HepG2 (cell line): Measurements from ENCODE around the gene CCT8. TPM values are rescaled to one million over a fixed set of nuclear protein-coding genes. Genes with fewer than 3 reads are reported as not detected.

ENCODE experiments used
- ATAC-seq: fragments of 200-7000 bp; cut with Tn5 transposase; 3 replicates; pipeline ENCODE4 v1.9.1; 2020; ENCODE audit warnings: mild to moderate bottlenecking, moderate library complexity
- BruUV-seq: library from RNA; stranded (reverse); fragments of 400-500 nt; replicated peaks from 2 replicates; lab custom pipeline; 2021; lab: Mats Ljungman, UMichigan
- CTCF ChIA-PET: fragments of 300-600 bp; formaldehyde crosslinking; extraction: SDS; loops from one replicate; lab custom pipeline; 2021; ENCODE audit warnings: low total read pairs, inconsistent platforms, low intra/inter-chr PET ratio; lab: Yijun Ruan, JAX
- POLR2A ChIA-PET: fragments of 350-600 bp; sonication (Branson Sonifier 250); formaldehyde crosslinking; loops from one replicate; lab custom pipeline; 2020; ENCODE audit warnings: antibody characterized with exemption, inconsistent platforms; lab: Yijun Ruan, JAX
- DNase-seq: peaks from one replicate; pipeline ENCODE4 v3.0.0-alpha.2; 2015; ENCODE audit warnings: low spot score
- FAIRE-seq: peaks from 3 replicates; lab custom pipeline; 2011; peaks lifted over from hg19 to GRCh38; lab: Jason Lieb, UNC
- H2AFZ ChIP-seq: one replicate; pipeline ENCODE4 v1.6.1; 2011; ENCODE audit warnings: low read length, inconsistent platforms
- H3K27ac ChIP-seq: fragments of 300-600 bp; 3 replicates; pipeline ENCODE4 v1.8.0; 2011; ENCODE audit warnings: mixed run types, mild to moderate bottlenecking, mixed read lengths, low read length, inconsistent platforms; ENCODE audit not compliant: insufficient read depth; ENCODE audit errors: extremely low read length
- H3K27me3 ChIP-seq, 2 experiments: fragments of 200-600 bp in 1 of 2; 2 replicates in 1 of 2; 3 replicates in 1 of 2; pipeline versions ENCODE4 v1.6.0 to v1.8.0; 2011; ENCODE audit warnings: low read length in 2 of 2, mild to moderate bottlenecking in 2 of 2, moderate library complexity in 2 of 2, inconsistent platforms in 1 of 2; ENCODE audit not compliant: insufficient read depth in 2 of 2, control insufficient read depth in 1 of 2
- H3K36me3 ChIP-seq, 2 experiments: fragments of 200-600 bp in 1 of 2; replicated peaks in 1 of 2; 2 replicates in 1 of 2; 3 replicates in 1 of 2; pipeline versions ENCODE4 v1.5.1 to v1.8.0; 2011; ENCODE audit warnings: low read length in 2 of 2, inconsistent platforms in 1 of 2; ENCODE audit not compliant: insufficient read depth in 2 of 2, control insufficient read depth in 1 of 2
- H3K4me1 ChIP-seq: 2 replicates; pipeline ENCODE4 v1.5.1; 2012; ENCODE audit warnings: low read length, inconsistent platforms; ENCODE audit not compliant: insufficient read depth
- H3K4me2 ChIP-seq: 2 replicates; pipeline ENCODE4 v1.6.0; 2011; ENCODE audit warnings: low read depth, low read length, inconsistent platforms
- H3K4me3 ChIP-seq, 3 experiments: fragments of 200-600 bp in 1 of 3; sonication (generic), shearing (Covaris generic) in 1 of 3; replicated peaks in 1 of 3; 2 replicates each; pipeline ENCODE4 v1.5.1; 2011 to 2016; ENCODE audit warnings: low read length in 3 of 3, inconsistent platforms in 2 of 3, low read depth in 2 of 3, mild to moderate bottlenecking in 2 of 3, control low read depth in 1 of 3, mixed read lengths in 1 of 3; ENCODE audit not compliant: insufficient read depth in 1 of 3
- H3K79me2 ChIP-seq: one replicate; pipeline ENCODE4 v1.6.1; 2011; ENCODE audit warnings: low read length, inconsistent platforms; ENCODE audit not compliant: insufficient read depth
- H3K9ac ChIP-seq: 2 replicates; pipeline ENCODE4 v1.6.0; 2011; ENCODE audit warnings: mild to moderate bottlenecking, low read depth, low read length, inconsistent platforms; ENCODE audit not compliant: insufficient read depth
- H3K9me3 ChIP-seq: 2 replicates; pipeline ENCODE4 v1.5.1; 2012; ENCODE audit warnings: mild to moderate bottlenecking, low read length
- H4K20me1 ChIP-seq: 2 replicates; pipeline ENCODE4 v1.6.0; 2011; ENCODE audit warnings: inconsistent platforms, mild to moderate bottlenecking, low read length, moderate library complexity; ENCODE audit not compliant: insufficient read depth
- CBX1 ChIP-seq: IDR thresholded peaks from one replicate; pipeline ENCODE4 v1.6.1; 2016; ENCODE audit warnings: antibody characterized with exemption, low read depth
- EED ChIP-seq: sonication (generic); formaldehyde crosslinking; IDR thresholded peaks from 2 replicates; pipeline ENCODE4 v1.5.0; 2020; ENCODE audit warnings: mild to moderate bottlenecking, missing genetic modification reagents
- EP300 ChIP-seq, 3 experiments: sonication (generic) in 1 of 3; formaldehyde crosslinking in 1 of 3; IDR thresholded peaks; 2 replicates each; pipeline versions ENCODE4 v1.5.1 to v1.6.1; 2011 to 2020; ENCODE audit warnings: low read depth in 2 of 3, low read length in 2 of 3, borderline replicate concordance in 1 of 3, improper control_type of control experiment in 1 of 3, mild to moderate bottlenecking in 1 of 3, missing genetic modification reagents in 1 of 3, moderate library complexity in 1 of 3
- GABPB1 ChIP-seq: IDR thresholded peaks from 2 replicates; pipeline ENCODE4 v1.6.1; 2016; ENCODE audit warnings: mild to moderate bottlenecking, missing genetic modification reagents, moderate library complexity, missing compliant biosample characterization
- HNRNPH1 ChIP-seq: fragments of 200-400 bp; formaldehyde crosslinking; optimal IDR thresholded peaks from 2 replicates; pipeline ENCODE3; 2017; ENCODE audit warnings: mild to moderate bottlenecking, low read depth, low read length
- JUNB ChIP-seq: sonication (generic); formaldehyde crosslinking; IDR thresholded peaks from 2 replicates; pipeline ENCODE4 v1.8.0; 2022; ENCODE audit warnings: missing genetic modification reagents, mild to moderate bottlenecking, borderline replicate concordance
- KDM6A ChIP-seq: IDR thresholded peaks from 2 replicates; pipeline ENCODE4 v1.6.1; 2016; ENCODE audit warnings: low read depth
- KLF9 ChIP-seq: IDR thresholded peaks from 2 replicates; pipeline ENCODE4 v1.6.1; 2016; ENCODE audit warnings: low read depth
- MXD1 ChIP-seq: sonication (generic); formaldehyde crosslinking; IDR thresholded peaks from 2 replicates; pipeline ENCODE4 v1.4.0; 2020; ENCODE audit warnings: mild to moderate bottlenecking, missing genetic modification reagents
- RFX1 ChIP-seq: fragments of 450-650 bp; IDR thresholded peaks from 2 replicates; pipeline ENCODE4 v1.6.1; 2017
- SMYD3 ChIP-seq: sonication (generic); formaldehyde crosslinking; IDR thresholded peaks from 2 replicates; pipeline ENCODE4 v1.8.1; 2023; ENCODE audit warnings: mild to moderate bottlenecking, missing genetic modification reagents
- ZFP37 ChIP-seq: sonication (generic); formaldehyde crosslinking; IDR thresholded peaks from 2 replicates; pipeline ENCODE4 v1.4.0; 2020; ENCODE audit warnings: missing genetic modification reagents, borderline replicate concordance
- ZNF142 ChIP-seq: sonication (generic); formaldehyde crosslinking; IDR thresholded peaks from 2 replicates; pipeline ENCODE4 v1.4.0; 2020; ENCODE audit warnings: missing genetic modification reagents
- ZNF703 ChIP-seq: sonication (generic); formaldehyde crosslinking; IDR thresholded peaks from 2 replicates; pipeline ENCODE4 v1.5.1; 2020; ENCODE audit warnings: missing genetic modification reagents, mild to moderate bottlenecking, moderate library complexity, borderline replicate concordance
- WGBS: methylation state at CpG from one replicate; pipeline ENCODE4 v1.1.6; 2017; ENCODE audit warnings: low lambda C conversion rate; 5-methylcytosine and 5-hydroxymethylcytosine counted together
- in situ Hi-C: cut with HindIII; loops from 2 replicates; pipeline ENCODE4 v1.10.0; 2017; ENCODE audit warnings: low pct_unique_long_range_greater_than_20kb; ENCODE audit not compliant: extremely low pct_ligation_motif_present
- intact Hi-C: fragments of 100-400 bp; cut with micrococcal nuclease; formaldehyde crosslinking; loops from one replicate; pipeline ENCODE4 v1.10.0; 2022; ENCODE audit not compliant: unreplicated experiment
- polyA plus RNA-seq, 8 experiments: library from polyadenylated mRNA; depleted of rRNA in 3 of 8; stranded (reverse) in 7 of 8; unstranded in 1 of 8; fragments of >200 nt; fragmentation: Illumina TruSeq in 4 of 8; extraction: Trizol in 4 of 8; gene quantifications; 2 replicates each; pipeline versions ENCODE4 v1.2.1 to v1.2.3, GENCODE V29; 2011 to 2016; ENCODE audit warnings: low read depth in 4 of 8, missing spikeins in 1 of 8, mixed read lengths in 1 of 8; ENCODE audit not compliant: insufficient read depth in 1 of 8
- total RNA-seq, 5 experiments: library from RNA; depleted of rRNA; stranded (reverse); fragments of >200 nt; fragmentation: Illumina TruSeq; extraction: Trizol; gene quantifications; 2 replicates each; pipeline ENCODE4 v1.2.3, GENCODE V29; 2016; ENCODE audit warnings: low read depth in 1 of 5

CCT8 gene
- total and polyA plus RNA-seq, 2 of the 13 experiments (the other 11 are each of a cell fraction or from before 2014, with no cell fraction given): 127 to 325 TPM

DNA sequence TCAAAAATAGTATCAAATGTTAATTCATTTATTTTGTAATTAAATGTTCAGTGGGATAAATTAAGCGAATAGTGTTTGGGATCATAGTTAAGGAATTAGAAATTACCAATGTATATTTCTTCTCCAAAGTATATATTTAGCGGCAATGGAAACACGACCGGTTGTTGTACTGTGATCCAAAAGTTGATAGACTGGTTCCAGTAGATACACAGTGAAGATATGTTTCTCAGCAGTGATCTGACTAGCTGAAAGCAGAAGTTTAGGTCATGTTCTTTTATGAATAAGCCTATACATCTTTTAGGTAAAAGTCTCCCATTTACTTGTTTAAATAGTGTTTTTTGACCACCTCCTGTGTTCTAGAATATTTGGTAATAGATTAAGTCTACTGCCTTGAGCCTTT, 40.1 kb downstream of the CCT8 start:
- no peak for DNase-seq
- intact Hi-C loops: no loop called here
- TF ChIP-seq KDM6A (CRISPR knock-in tag) (no peak), ZNF703 (no peak), CBX1 (no peak), KLF9 (CRISPR knock-in tag) (no peak), JUNB (CRISPR knock-in tag) (no peak), EED (CRISPR knock-in tag) (no peak), MXD1 (CRISPR knock-in tag) (no peak), GABPB1 (CRISPR knock-in tag) (no peak), RFX1 (no peak), HNRNPH1 (no peak), EP300 (IDR thresholded peaks at IDR 0.05; ENCODE audit: low read depth in 2 of 2, low read length in 2 of 2) (no peak), EP300 (CRISPR knock-in tag; IDR thresholded peaks at IDR 0.05; ENCODE audit: borderline replicate concordance) (no peak), SMYD3 (CRISPR knock-in tag) (no peak), ZNF142 (CRISPR knock-in tag) (no peak), ZFP37 (CRISPR knock-in tag) (no peak)
- TF ChIP-seq, all 625 proteins: peak for 0
- BruUV-seq: no TSS peak
- Histone ChIP-seq H3K27me3 (no peaks in the 10 kb centered on the region), H3K9ac (no peak overlapping the region), H2AFZ (no peak overlapping the region), H4K20me1 (no peaks in the 10 kb centered on the region), H3K4me1 (no peaks in the 10 kb centered on the region), H3K27ac (no peak overlapping the region), H3K9me3 (no peaks in the 10 kb centered on the region), H3K4me2 (no peak overlapping the region), H3K4me3 (no peak overlapping the region), H3K36me3 (peaks cover 17 to 88% of the 10 kb centered on the region in 2 experiments), H3K79me2 (peaks cover 2% of the 10 kb centered on the region)
- POLR2A ChIA-PET: no interaction called here
- FAIRE-seq (no peak), ATAC-seq (no peak)
- in situ Hi-C loops: loop anchor here (5.0 kb wide), 1 partner anchor 34 kb away; no protein-coding TSS in a partner anchor
- CTCF ChIA-PET: no interaction called here
- 97% methylated on average over 4 of the region's 4 CpGs for WGBS
